K562 (cell line): ENCODE measurements around the gene ARMC6. TPM values are rescaled to one million over a fixed set of nuclear protein-coding genes. Genes with fewer than 3 reads are reported as not detected.
A peak's percentile ranks its signal among the peaks of the same experiment; 100 is the strongest.

Experiments
- ARID4B ChIP-seq: sonication (generic); formaldehyde crosslinking; IDR thresholded peaks from 2 replicates; pipeline ENCODE4 v1.8.0; 2022; ENCODE audit warnings: mild to moderate bottlenecking, missing genetic modification reagents
- FOXO4 ChIP-seq: fragments of 450-650 bp; formaldehyde crosslinking; IDR thresholded peaks from 2 replicates; pipeline ENCODE4 v1.4.0; 2020; ENCODE audit warnings: mild to moderate bottlenecking, moderate library complexity
- HBP1 ChIP-seq: fragments of 450-650 bp; formaldehyde crosslinking; IDR thresholded peaks from 2 replicates; pipeline ENCODE4 v1.4.0; 2022; ENCODE audit warnings: missing genetic modification characterization
- HIVEP1 ChIP-seq: fragments of 250-450 bp; sonication (Bioruptor Pico); IDR thresholded peaks from 2 replicates; pipeline ENCODE4 v1.4.0; 2020; ENCODE audit warnings: mild to moderate bottlenecking
- KAT2B ChIP-seq: IDR thresholded peaks from one replicate; pipeline ENCODE4 v1.6.1; 2012; ENCODE audit warnings: low read depth, mild to moderate bottlenecking, control low read depth, inconsistent platforms, low read length, moderate library complexity
- KDM4B ChIP-seq, 2 experiments: fragments of 450-650 bp in 1 of 2; sonication (generic) in 1 of 2; IDR thresholded peaks; 2 replicates each; pipeline ENCODE4 v1.6.1; 2016 to 2017; ENCODE audit warnings: borderline replicate concordance in 2 of 2, antibody characterized with exemption in 1 of 2, low read depth in 1 of 2, mild to moderate bottlenecking in 1 of 2
- MAFF ChIP-seq: IDR thresholded peaks from 2 replicates; pipeline ENCODE4 v1.6.1; 2012; ENCODE audit warnings: low read length, improper control_type of control experiment
- MAX ChIP-seq: sonication (generic); formaldehyde crosslinking; IDR thresholded peaks from 2 replicates; pipeline ENCODE4 v1.9.0; 2022; ENCODE audit warnings: mild to moderate bottlenecking, missing genetic modification reagents
- MECOM ChIP-seq: fragments of 250-450 bp; sonication (Bioruptor Pico); IDR thresholded peaks from 2 replicates; pipeline ENCODE4 v1.8.0; 2022; ENCODE audit warnings: inconsistent platforms
- MXI1 ChIP-seq: IDR thresholded peaks from 2 replicates; pipeline ENCODE4 v1.6.1; 2011; ENCODE audit warnings: low read depth, mild to moderate bottlenecking, improper control_type of control experiment, low read length
- TAF1 ChIP-seq: IDR thresholded peaks from 2 replicates; pipeline ENCODE4 v1.6.1; 2011; ENCODE audit warnings: mild to moderate bottlenecking, low read length, moderate library complexity; ENCODE audit not compliant: insufficient read depth, control insufficient read depth, severe bottlenecking; ENCODE audit errors: extremely low read depth
- USF2 ChIP-seq: sonication (generic); formaldehyde crosslinking; IDR thresholded peaks from 2 replicates; pipeline ENCODE4 v1.5.0; 2020; ENCODE audit warnings: missing genetic modification reagents
- ZBTB43 ChIP-seq: sonication (generic); formaldehyde crosslinking; IDR thresholded peaks from 2 replicates; pipeline ENCODE4 v1.8.0; 2023; ENCODE audit warnings: mild to moderate bottlenecking, missing genetic modification reagents
- ZNF232 ChIP-seq: sonication (generic); formaldehyde crosslinking; IDR thresholded peaks from 2 replicates; pipeline ENCODE4 v1.8.0; 2022; ENCODE audit warnings: mild to moderate bottlenecking, missing genetic modification reagents
- ZNF280A ChIP-seq: fragments of 450-650 bp; IDR thresholded peaks from 2 replicates; pipeline ENCODE4 v1.6.1; 2018; ENCODE audit warnings: mild to moderate bottlenecking, low read depth; ENCODE audit not compliant: partially characterized antibody
- polyA plus RNA-seq, 8 experiments: library from polyadenylated mRNA; depleted of rRNA in 4 of 8; stranded (reverse) in 5 of 8; unstranded in 3 of 8; fragments of >200 nt; fragmentation: Nextera tagmentation in 2 of 8; fragmentation: Illumina TruSeq in 1 of 8; extraction: Ambion mirVana in 2 of 8; extraction: Trizol in 1 of 8; gene quantifications; 2 replicates each; pipeline versions ENCODE4 v1.2.1 to v1.2.3, GENCODE V29; 2011 to 2014; ENCODE audit warnings: inconsistent platforms in 1 of 8, missing spikeins in 1 of 8
- total RNA-seq, 7 experiments: library from RNA; depleted of rRNA in 6 of 7; stranded (reverse); fragments of >200 nt in 6 of 7; fragmentation: Illumina TruSeq in 2 of 7; extraction: Trizol in 2 of 7; gene quantifications; 2 replicates each; pipeline versions ENCODE4 v1.2.1 to v1.2.3, GENCODE V29; 2011 to 2021; ENCODE audit warnings: low replicate concordance in 1 of 7

Gene ARMC6
- total and polyA plus RNA-seq, 9 of the 15 experiments (the other 6 are each of a cell fraction or from before 2014, with no cell fraction given), result 2.1 to 93.4 (median 63.6) TPM

- TF ChIP-seq FOXO4 (no peak), MAX (CRISPR knock-in tag) (no peak; the same call in 1 of the 2 replicates), KAT2B (no peak), MAFF (no peak), HIVEP1 (no peak), ARID4B (CRISPR knock-in tag) (0 out of 2 replicates have a peak, but pooled peaks have one; percentile 54), ZBTB43 (no peak), TAF1 (peak; percentile 45), KDM4B (IDR thresholded peaks at IDR 0.05; ENCODE audit: borderline replicate concordance in 2 of 2, low read depth in 1 of 2) (no peak), ZNF280A (no peak), ZNF232 (CRISPR knock-in tag) (no peak), MECOM (CRISPR knock-in tag) (no peak), MXI1 (peak; percentile 97), HBP1 (CRISPR knock-in tag) (peak; percentile 91; the same call in 1 of the 2 replicates), USF2 (peak; percentile 78)
These were observed 811 bp downstream of the ARMC6 start (continued) for GRCh38 chr19:19034204-19034624.
